GM10248 (cell line): ENCODE results near the gene AMIGO1.
A peak's percentile ranks its signal among the peaks of the same experiment; 100 is the strongest.

Experiments
- CTCF ChIA-PET: fragments of 300-600 bp; sonication (Branson Sonifier 250); formaldehyde crosslinking; extraction: SDS; loops from one replicate; lab custom pipeline; 2021; ENCODE audit warnings: antibody characterized with exemption; lab: Yijun Ruan, JAX
- POLR2A ChIA-PET: fragments of 350-650 bp; sonication (Branson Sonifier 250); formaldehyde crosslinking; extraction: SDS; loops from one replicate; lab custom pipeline; 2020; ENCODE audit warnings: antibody characterized with exemption; lab: Yijun Ruan, JAX
- DNase-seq: peaks from one replicate; pipeline ENCODE4 v3.0.0; 2012; ENCODE audit errors: extremely low spot score
- CTCF ChIP-seq: IDR thresholded peaks from 2 replicates; pipeline ENCODE4 v1.5.1; 2012; ENCODE audit warnings: mild to moderate bottlenecking, low read depth; ENCODE audit errors: extremely low read depth, missing control alignments, control extremely low read depth

The AMIGO1 gene

GRCh38 chr1:109500941-109501381 is 8.6 kb downstream of the AMIGO1 start:
- CTCF ChIA-PET: interaction anchor here (4.9 to 43.8 kb wide), 3 partner anchors 10 to 33 kb away, joined by 39 to 1898 read pairs (median 406); partner anchors contain the start of genes AMIGO1 and GPR61
- DNase-seq: no peak

GRCh38 chr1:109499661-109500536 is 9.6 kb downstream of the AMIGO1 start:
- DNase-seq: peak; percentile 28
- peak; percentile 56 for TF ChIP-seq CTCF
- POLR2A ChIA-PET: no interaction called here

More at GRCh38 chr1:109500941-109501381, 8.6 kb downstream of the AMIGO1 start:
- POLR2A ChIA-PET: no interaction called here
- TF ChIP-seq CTCF: no peak

GRCh38 chr1:109499081-109499480 is 10.4 kb downstream of the AMIGO1 start:
- TF ChIP-seq CTCF: no peak
- ChIA-PET POLR2A (interaction anchor here (0.7 kb wide), 1 partner anchor 29 kb away, joined by 3 read pairs; no protein-coding TSS in a partner anchor), CTCF (interaction anchor here (1.2 to 43.8 kb wide), 5 partner anchors 9 to 82 kb away, joined by 3 to 1898 read pairs (median 39); partner anchors contain the start of genes AMIGO1 and GPR61)
- no peak for DNase-seq

More at GRCh38 chr1:109499661-109500536, 9.6 kb downstream of the AMIGO1 start:
- CTCF ChIA-PET: interaction anchor here (1.2 to 43.8 kb wide), 5 partner anchors 9 to 83 kb away, joined by 3 to 1898 read pairs (median 39); partner anchors contain the start of genes AMIGO1 and GPR61

GRCh38 chr1:109498161-109498801 is 11.2 kb downstream of the AMIGO1 start:
- TF ChIP-seq CTCF: peak; percentile 27
- no peak for DNase-seq
- CTCF ChIA-PET: interaction anchor here (0.7 to 43.8 kb wide), 6 partner anchors 8 to 81 kb away, joined by 3 to 1898 read pairs (median 23); partner anchors contain the start of genes AMIGO1 and GPR61
- POLR2A ChIA-PET: no interaction called here

GRCh38 chr1:109497449-109498160 is 11.9 kb downstream of the AMIGO1 start:
- CTCF ChIA-PET: interaction anchor here (0.7 to 43.8 kb wide), 5 partner anchors 7 to 131 kb away, joined by 3 to 1898 read pairs (median 39); partner anchors contain the start of genes AMIGO1 and GPR61
- no peak for TF ChIP-seq CTCF
- DNase-seq: no peak
- POLR2A ChIA-PET: no interaction called here
